ENCODE results near the gene RASSF3.
"Not testable (repeated sequence)": the region's sequence is repeated elsewhere in the genome, so short reads cannot be mapped to it uniquely, and the experiment has no call there.

RASSF3 gene

GRCh38 chr12:64582114-64582513, 28.2 kb upstream of the RASSF3 start:
- TF ChIP-seq, protein P1, sequence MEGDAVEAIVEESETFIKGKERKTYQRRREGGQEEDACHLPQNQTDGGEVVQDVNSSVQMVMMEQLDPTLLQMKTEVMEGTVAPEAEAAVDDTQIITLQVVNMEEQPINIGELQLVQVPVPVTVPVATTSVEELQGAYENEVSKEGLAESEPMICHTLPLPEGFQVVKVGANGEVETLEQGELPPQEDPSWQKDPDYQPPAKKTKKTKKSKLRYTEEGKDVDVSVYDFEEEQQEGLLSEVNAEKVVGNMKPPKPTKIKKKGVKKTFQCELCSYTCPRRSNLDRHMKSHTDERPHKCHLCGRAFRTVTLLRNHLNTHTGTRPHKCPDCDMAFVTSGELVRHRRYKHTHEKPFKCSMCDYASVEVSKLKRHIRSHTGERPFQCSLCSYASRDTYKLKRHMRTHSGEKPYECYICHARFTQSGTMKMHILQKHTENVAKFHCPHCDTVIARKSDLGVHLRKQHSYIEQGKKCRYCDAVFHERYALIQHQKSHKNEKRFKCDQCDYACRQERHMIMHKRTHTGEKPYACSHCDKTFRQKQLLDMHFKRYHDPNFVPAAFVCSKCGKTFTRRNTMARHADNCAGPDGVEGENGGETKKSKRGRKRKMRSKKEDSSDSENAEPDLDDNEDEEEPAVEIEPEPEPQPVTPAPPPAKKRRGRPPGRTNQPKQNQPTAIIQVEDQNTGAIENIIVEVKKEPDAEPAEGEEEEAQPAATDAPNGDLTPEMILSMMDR (IDR thresholded peaks at IDR 0.05; ENCODE audit: borderline replicate concordance, insufficient read depth, low read depth, low read length): no peak
- no peak overlapping the region for H3K4me3 ChIP-seq (ENCODE audit: low read depth, low read length)

- H3K4me3 ChIP-seq (ENCODE audit: low read depth, low read length): no peak overlapping the region
- TF ChIP-seq, protein P1 (IDR thresholded peaks at IDR 0.05; ENCODE audit: borderline replicate concordance, insufficient read depth, low read depth, low read length): no peak
These were observed 27.4 kb upstream of the RASSF3 start for GRCh38 chr12:64582862-64583261.

DNA sequence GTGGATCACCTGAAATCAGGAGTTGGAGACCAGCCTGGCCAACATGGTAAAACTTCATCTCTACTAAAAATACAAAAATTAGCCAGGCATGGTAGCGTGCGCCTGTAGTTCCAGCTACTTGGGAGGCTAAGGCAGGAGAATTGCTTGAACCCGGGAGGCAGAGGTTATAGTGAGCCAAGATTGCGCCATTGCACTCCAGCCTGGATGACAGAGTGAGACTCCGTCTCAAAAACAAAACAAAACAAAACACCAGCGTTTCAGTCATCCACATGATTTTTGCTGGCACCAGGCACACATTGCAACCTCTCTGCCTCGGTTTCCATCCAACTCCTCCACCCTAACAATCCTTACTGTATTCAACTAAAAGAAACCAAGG, 26.9 kb upstream of the RASSF3 start:
- not testable (repeated sequence) for H3K4me3 ChIP-seq (ENCODE audit: low read depth, low read length)

DNA sequence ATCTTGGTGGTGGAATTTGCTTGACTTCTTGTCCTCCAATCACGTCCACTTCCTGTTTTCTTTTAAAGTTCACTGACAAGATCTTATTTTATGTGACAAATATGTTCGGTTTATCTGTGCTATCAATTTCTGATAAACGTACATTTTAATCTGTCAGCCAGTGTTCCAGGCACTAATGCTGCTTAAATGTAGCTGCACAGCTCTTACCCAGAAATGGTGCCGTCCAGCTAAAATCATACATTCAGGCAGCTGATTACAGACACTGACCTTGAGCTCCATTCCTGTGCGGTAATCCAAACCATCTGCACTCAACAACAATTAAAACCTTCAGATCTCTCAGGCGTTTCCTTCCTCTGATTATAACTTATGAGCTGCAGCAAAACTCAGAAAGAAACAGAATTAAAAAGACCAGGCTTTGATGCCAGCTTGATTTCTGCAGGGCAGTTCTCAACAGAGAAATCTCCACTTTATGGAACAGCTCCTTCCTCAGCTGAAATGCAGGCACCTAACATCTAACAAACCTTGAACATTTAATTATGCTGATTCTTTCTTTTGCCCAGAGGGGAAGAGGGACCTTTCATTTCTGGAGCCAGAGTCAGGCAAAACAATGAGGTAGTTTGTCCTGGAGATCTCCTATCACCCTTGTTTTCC, 26.4 kb upstream of the RASSF3 start:
- H3K4me3 ChIP-seq (ENCODE audit: low read depth, low read length): no peak overlapping the region
- TF ChIP-seq, protein P1 (IDR thresholded peaks at IDR 0.05; ENCODE audit: borderline replicate concordance, insufficient read depth, low read depth, low read length): no peak

DNA sequence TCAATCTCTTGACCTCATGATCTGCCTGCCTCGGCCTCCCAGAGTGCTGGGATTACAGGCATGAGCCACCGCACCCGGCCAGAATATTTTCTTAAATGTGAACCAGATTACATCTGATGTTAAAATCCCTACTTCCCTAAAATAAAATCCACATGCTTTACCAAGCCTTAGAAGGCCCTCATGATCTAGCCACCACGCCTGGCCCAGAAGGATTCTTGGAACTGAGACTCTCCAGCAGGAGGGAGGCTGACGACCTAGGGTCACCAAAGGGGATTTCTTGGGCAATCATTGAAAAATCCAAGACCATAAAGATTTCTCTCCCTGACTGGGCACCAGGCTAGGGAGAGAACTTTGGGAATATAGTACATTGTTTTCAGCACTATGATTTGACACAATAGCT, 25.2 kb upstream of the RASSF3 start:
- H3K4me3 ChIP-seq (ENCODE audit: low read depth, low read length): no peak overlapping the region
- TF ChIP-seq, protein P1 (IDR thresholded peaks at IDR 0.05; ENCODE audit: borderline replicate concordance, insufficient read depth, low read depth, low read length): no peak

- H3K4me3 ChIP-seq (ENCODE audit: low read depth, low read length): no peak overlapping the region
- TF ChIP-seq, protein P1 (IDR thresholded peaks at IDR 0.05; ENCODE audit: borderline replicate concordance, insufficient read depth, low read depth, low read length): no peak
These were observed 22.8 kb upstream of the RASSF3 start for GRCh38 chr12:64587447-64587846.

- TF ChIP-seq, protein P1 (IDR thresholded peaks at IDR 0.05; ENCODE audit: borderline replicate concordance, insufficient read depth, low read depth, low read length): no peak
- H3K4me3 ChIP-seq (ENCODE audit: low read depth, low read length): no peak overlapping the region
These were observed 20.1 kb upstream of the RASSF3 start for GRCh38 chr12:64590183-64590582.
